GM04504 (cell line): ENCODE results near the gene ADRA2C.

ENCODE experiments used
- DNase-seq: peaks from one replicate; pipeline ENCODE4 v3.0.0-alpha.2; 2012; ENCODE audit warnings: low read depth

ADRA2C gene

GRCh38 chr4:3797831-3798790 lies 31.9 kb downstream of the ADRA2C start:
- DNase-seq, result no peak

DNA sequence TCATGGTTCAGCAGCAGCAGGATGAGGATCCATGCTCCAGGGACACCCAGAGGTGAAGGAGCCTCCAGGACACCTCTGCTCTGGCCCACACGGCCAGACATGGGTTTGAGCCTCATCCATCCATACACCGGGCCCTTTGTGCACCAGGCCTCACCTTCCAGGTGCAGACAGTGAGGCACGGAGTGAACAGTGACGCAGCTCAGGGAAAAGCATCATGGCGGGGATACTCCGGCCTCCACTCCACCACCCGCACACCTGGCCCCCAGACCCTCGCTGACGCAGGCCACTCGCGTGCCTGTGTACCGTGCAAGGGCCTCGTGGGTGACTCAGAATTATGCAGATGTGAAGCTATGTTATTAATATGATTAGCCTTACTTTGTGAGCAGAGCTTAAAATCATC lies 33.3 kb downstream of the ADRA2C start:
- no peak for DNase-seq

- no peak for DNase-seq
These were observed 34.2 kb downstream of the ADRA2C start for GRCh38 chr4:3800351-3800750.

DNA sequence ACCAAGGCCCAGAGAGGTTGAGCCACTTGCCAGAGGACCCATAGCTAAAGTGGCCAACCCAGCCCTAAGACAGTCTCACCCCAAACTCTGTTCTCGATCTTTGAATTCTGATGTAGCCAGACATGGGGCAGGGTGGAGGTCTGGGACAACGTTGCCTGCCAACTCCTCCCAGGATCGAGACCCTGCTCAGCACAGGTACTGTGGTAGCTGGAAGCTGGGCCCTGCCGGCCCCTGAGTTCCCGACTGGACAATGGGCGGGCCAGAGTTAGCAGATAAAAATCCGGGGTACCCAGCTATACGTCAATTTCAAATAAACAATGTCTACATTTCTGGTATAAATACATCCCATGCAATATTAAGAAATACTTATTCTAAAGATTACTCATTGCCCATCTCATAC lies 35.3 kb downstream of the ADRA2C start:
- DNase-seq, result no peak

GRCh38 chr4:3801931-3802550 lies 35.9 kb downstream of the ADRA2C start:
- DNase-seq, result no peak

- no peak for DNase-seq
These were observed 36.6 kb downstream of the ADRA2C start for GRCh38 chr4:3802571-3803474.

DNA sequence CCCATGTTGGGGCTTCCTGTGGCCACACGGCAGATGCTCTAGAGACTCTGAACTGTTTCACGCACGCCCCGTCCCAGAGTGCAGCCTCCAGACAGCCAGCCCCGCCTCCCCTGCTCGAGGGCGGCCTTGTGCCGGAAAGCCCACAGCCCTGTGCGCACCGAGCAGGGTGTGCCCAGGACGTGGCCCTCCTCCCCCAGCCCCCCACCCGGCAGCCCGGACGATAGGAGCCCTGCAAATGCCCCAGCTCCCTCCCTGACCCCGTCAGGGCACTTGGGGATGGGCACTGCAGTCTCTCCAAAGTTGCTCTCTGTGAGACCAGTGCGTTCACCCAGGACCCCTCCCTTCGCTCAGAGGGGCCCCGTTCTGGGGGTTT lies 37.3 kb downstream of the ADRA2C start:
- no peak for DNase-seq

- DNase-seq, result no peak
These were observed 37.8 kb downstream of the ADRA2C start for GRCh38 chr4:3803946-3804345.

- DNase-seq, result no peak
These were observed 38.8 kb downstream of the ADRA2C start for GRCh38 chr4:3805026-3805425.

- no peak for DNase-seq
These were observed 39.5 kb downstream of the ADRA2C start for GRCh38 chr4:3805731-3806130.

DNA sequence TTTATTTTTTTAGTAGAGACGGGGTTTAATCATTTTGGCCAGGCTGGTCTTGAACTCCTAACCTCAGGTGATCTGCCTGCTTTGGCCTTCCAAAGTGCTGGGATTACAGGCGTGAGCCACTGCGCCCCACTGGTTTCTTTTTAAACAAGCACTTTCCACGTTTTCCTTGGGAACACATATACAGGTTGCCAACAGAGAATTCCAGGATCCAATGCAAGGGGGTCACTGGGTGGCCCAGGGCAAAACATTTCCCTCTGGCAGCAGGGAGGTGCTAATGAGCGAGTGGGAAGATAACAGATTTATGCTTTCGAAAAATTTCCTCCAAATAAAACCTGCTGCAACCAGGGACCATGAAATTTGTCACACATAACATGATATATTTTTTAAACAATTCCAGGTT lies 41.1 kb downstream of the ADRA2C start:
- no peak for DNase-seq

- DNase-seq, result no peak
These were observed 41.8 kb downstream of the ADRA2C start for GRCh38 chr4:3807822-3808496.

DNA sequence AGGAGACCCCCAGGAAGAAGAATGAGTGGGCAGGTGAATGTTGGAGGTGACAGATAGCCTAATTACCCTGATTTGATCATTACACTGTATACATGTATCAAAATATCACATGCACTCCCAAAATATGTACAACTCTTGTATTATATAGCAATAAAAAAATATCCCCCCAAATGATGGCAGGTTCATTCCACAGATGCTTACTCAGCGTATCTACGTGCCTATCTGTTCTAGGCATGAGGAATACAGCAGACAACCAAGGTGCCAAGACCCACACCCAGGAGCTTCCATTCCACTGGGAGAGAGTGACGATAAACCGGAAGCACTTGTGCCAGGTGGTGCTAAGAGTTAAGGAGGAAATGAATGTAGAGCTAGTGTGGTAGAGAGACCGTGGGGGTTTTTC lies 42.4 kb downstream of the ADRA2C start:
- no peak for DNase-seq

- no peak for DNase-seq
These were observed 42.8 kb downstream of the ADRA2C start for GRCh38 chr4:3809028-3809427.

DNA sequence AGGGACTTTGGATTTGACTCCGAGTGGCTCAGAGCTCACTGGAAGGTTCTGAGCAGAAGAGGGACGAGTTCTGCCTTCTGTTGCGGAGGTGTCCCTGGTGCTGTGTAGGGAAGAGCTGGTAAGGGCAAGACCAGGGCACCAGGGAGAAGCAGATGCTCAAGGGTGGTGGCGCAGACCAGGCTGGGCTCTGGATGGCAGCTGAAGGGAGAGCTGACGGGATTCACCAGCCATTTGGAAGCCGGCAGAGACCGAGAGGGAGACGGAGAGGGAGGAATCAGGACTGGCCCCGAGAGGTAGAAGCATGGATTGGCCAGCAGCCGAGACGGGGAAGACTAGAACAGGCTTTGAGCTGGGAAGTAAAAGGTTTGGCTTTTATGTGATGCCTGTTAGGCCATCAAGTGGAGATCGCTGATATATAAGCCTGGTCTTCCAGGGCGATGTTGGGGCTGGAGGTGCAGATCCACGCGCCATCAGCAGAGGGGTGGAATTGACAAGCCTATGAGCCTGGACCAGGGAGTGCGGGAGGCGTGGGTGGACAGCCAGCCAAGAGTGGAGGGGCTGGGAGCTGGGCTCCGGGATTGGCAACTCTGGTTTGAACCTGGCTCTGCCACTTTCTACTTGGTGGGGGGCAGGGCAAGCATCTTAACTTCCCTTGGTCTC lies 43.4 kb downstream of the ADRA2C start:
- no peak for DNase-seq

GRCh38 chr4:3810111-3810680 lies 44.0 kb downstream of the ADRA2C start:
- DNase-seq, result no peak

DNA sequence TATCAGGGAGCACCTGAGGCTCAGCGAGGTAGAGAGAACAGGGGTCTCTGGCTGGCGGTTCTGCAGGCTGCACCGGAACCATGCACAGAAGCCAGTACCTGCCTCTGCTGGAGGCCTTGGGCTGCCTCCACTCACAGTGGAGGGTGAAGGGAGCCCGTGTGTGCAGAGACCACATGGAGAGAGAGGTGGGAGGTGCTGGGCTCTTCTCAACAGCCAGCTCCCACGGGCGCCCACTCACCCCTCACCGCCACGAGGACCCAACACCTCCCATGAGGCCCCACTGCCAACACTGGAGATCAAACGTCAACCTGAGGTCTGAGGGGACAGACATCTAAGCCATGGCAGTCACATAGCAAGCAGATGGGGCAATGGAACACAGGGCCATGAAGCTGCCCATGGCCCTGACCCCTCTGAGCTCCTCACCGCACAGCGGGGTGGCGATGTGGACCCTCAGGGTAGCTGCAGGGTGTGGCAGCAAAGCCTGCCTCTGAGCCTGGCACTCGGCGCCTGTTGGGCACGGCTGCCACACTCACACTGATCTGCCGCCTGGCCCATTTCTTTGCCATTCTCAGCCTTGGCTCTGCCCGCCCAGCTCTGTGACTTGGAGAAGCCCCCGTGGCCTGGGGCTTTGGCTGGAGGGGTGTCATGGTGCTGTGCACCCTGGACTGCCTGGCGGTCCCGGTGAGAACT lies 44.8 kb downstream of the ADRA2C start:
- no peak for DNase-seq

GRCh38 chr4:3811621-3812020 lies 45.4 kb downstream of the ADRA2C start:
- DNase-seq, result no peak

- no peak for DNase-seq
These were observed 46.2 kb downstream of the ADRA2C start for GRCh38 chr4:3812211-3812934.
